Keratinocyte (primary cell): ENCODE results near the gene THSD8.

Experiments
- EZH2 ChIP-seq: IDR thresholded peaks from one replicate; pipeline ENCODE4 v1.6.1; 2012; ENCODE audit warnings: inconsistent platforms, mild to moderate bottlenecking, low read length, moderate library complexity
- TF ChIP-seq, protein P1 (sequence below), 3 experiments: IDR thresholded peaks in 1 of 3; conservative IDR thresholded peaks in 1 of 3; optimal IDR thresholded peaks in 1 of 3; 2 replicates in 2 of 3; 3 replicates in 1 of 3; pipeline versions ENCODE3 to v1.5.1; 2011; ENCODE audit warnings: low read length in 3 of 3, mild to moderate bottlenecking in 3 of 3, moderate library complexity in 2 of 3, control low read depth in 1 of 3, inconsistent platforms in 1 of 3; ENCODE audit not compliant: insufficient read depth in 2 of 3; ENCODE audit errors: extremely low read depth in 1 of 3

DNA sequence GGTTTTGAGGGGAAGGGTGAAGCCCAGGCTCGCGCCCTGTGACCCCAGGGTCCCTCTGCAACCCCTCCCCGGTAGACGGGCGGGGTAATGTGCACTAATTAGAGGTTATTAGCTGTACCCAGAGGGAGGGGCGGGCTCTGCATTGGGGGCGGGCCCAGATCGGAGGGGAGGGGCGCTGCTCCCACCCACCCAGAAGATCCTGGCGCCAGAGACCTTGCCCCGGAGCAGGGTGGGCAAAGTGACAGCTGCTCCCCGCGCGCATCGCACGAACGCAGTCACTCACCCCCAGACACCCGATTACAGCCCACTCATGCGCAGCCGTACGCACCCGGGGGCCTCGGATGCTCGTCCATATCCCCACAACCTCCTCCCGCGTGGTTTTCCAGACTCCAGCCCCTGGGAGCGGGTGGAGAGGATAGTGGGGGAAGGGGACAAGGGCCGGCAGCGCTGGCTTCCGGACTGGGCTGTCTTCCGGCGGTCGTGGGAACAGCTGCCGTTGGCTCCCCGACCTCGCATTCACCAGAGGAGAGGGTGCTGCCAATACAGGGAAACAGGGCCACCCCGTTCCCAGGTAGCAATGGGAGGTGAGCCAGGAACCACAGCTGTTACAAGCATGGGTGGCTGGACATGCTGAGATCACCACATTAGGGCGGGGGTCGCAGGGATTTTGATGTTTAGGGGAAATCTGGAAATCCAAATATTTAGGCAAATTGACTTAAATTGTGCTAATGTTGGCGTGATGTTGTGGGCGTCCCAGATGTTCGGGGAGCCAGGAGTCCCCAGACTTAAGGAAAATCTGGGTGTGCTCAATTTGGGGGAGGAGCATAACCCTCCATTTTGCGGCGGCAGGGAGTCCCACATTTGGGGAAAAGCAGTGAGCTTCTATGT lies 23.6 kb upstream of the THSD8 start:
- TF ChIP-seq, protein P1, sequence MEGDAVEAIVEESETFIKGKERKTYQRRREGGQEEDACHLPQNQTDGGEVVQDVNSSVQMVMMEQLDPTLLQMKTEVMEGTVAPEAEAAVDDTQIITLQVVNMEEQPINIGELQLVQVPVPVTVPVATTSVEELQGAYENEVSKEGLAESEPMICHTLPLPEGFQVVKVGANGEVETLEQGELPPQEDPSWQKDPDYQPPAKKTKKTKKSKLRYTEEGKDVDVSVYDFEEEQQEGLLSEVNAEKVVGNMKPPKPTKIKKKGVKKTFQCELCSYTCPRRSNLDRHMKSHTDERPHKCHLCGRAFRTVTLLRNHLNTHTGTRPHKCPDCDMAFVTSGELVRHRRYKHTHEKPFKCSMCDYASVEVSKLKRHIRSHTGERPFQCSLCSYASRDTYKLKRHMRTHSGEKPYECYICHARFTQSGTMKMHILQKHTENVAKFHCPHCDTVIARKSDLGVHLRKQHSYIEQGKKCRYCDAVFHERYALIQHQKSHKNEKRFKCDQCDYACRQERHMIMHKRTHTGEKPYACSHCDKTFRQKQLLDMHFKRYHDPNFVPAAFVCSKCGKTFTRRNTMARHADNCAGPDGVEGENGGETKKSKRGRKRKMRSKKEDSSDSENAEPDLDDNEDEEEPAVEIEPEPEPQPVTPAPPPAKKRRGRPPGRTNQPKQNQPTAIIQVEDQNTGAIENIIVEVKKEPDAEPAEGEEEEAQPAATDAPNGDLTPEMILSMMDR (optimal IDR thresholded peaks at IDR 0.05 in 1 of 3, IDR thresholded peaks at IDR 0.05 in 1 of 3, conservative IDR thresholded peaks at IDR 0.05 in 1 of 3; ENCODE audit: extremely low read depth in 1 of 3, insufficient read depth in 2 of 3, low read length in 3 of 3), result no peak
- TF ChIP-seq EZH2, result no peak
